Measurements from ENCODE around the gene PLP1.

PLP1 gene, protein sequence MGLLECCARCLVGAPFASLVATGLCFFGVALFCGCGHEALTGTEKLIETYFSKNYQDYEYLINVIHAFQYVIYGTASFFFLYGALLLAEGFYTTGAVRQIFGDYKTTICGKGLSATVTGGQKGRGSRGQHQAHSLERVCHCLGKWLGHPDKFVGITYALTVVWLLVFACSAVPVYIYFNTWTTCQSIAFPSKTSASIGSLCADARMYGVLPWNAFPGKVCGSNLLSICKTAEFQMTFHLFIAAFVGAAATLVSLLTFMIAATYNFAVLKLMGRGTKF

DNA sequence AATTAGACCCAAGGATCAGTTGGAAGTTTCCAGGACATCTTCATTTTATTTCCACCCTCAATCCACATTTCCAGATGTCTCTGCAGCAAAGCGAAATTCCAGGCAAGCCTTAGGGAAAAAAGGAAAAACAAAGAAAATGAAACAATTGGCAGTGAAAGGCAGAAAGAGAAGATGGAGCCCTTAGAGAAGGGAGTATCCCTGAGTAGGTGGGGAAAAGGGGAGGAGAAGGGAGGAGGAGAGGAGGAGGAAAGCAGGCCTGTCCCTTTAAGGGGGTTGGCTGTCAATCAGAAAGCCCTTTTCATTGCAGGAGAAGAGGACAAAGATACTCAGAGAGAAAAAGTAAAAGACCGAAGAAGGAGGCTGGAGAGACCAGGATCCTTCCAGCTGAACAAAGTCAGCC lies at the start of gene PLP1:
Gene PLP1, plus strand, starts transcription at position 295 of the 400 bp plus-strand sequence. CDS start 156 bp downstream, outside the sequence.
- no peaks in the 10 kb centered on the region for H3K27me3 Mint-ChIP-seq (ENCODE audit: low read depth)
- H3K9me3 Mint-ChIP-seq = no peaks in the 10 kb centered on the region
- no peaks in the 10 kb centered on the region for H3K4me1 Mint-ChIP-seq (ENCODE audit: low read depth)
- no peak within 1 kb of the TSS for H3K4me3 Mint-ChIP-seq
- no peak for DNase-seq (ENCODE audit: low spot score)
- H3K27ac Mint-ChIP-seq = no peak within 1 kb of the TSS
- H3K36me3 Mint-ChIP-seq (ENCODE audit: low read depth) = no peaks in the 10 kb centered on the region

DNA sequence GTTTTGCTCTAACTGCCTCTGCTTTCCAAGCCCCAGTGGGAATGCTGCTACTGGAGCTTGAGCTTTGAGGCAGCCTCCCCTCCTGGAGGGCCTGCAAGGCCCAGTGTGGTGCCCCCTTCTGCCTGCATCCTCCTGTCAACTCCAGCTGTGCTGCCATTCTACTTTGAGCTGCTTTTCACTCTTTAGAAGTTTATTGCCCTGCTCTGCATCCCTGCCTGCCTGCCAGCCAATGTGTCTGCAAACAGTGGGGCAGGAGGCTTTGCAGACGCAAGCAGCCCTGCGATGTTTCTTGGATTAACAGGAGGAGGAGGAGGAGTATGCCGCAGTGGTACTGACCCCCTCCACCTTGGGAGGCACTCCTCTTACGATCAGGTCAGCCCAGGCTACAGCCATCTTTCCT lies 49.5 kb upstream of the PLP1 start:
- Mint-ChIP-seq H3K9me3 (no peaks in the 10 kb centered on the region), H3K4me1 (ENCODE audit: low read depth) (peaks cover 4% of the 10 kb centered on the region), H3K27ac (no peak overlapping the region), H3K27me3 (ENCODE audit: low read depth) (peaks cover 3% of the 10 kb centered on the region), H3K36me3 (ENCODE audit: low read depth) (no peaks in the 10 kb centered on the region), H3K4me3 (no peak overlapping the region)
- DNase-seq (ENCODE audit: low spot score) = no peak

DNA sequence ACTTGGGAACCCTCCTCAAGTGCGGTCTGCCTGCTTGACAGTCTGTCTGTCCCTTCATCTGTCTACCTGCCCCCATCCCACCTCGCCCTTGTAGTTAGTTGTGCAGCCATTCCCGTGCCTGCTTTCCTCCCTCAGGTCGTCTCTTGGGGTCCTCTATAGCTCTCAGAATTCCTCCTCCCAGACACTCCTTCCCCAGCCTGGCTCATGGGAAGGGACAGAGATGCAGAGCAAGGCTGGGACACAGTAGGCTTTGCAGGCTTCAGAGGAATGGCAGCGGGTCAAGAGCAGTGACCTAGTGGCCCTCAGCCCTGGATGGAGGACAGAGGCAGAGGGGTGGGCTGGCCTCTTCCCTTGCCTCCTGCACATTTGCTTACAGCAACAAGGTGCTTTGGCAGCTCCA lies 47.6 kb upstream of the PLP1 start:
- Mint-ChIP-seq H3K4me1 (ENCODE audit: low read depth) (peaks cover 6% of the 10 kb centered on the region), H3K27ac (no peak overlapping the region), H3K27me3 (ENCODE audit: low read depth) (peaks cover 4% of the 10 kb centered on the region), H3K36me3 (ENCODE audit: low read depth) (no peaks in the 10 kb centered on the region), H3K4me3 (no peak overlapping the region), H3K9me3 (no peaks in the 10 kb centered on the region)
- no peak for DNase-seq (ENCODE audit: low spot score)

DNA sequence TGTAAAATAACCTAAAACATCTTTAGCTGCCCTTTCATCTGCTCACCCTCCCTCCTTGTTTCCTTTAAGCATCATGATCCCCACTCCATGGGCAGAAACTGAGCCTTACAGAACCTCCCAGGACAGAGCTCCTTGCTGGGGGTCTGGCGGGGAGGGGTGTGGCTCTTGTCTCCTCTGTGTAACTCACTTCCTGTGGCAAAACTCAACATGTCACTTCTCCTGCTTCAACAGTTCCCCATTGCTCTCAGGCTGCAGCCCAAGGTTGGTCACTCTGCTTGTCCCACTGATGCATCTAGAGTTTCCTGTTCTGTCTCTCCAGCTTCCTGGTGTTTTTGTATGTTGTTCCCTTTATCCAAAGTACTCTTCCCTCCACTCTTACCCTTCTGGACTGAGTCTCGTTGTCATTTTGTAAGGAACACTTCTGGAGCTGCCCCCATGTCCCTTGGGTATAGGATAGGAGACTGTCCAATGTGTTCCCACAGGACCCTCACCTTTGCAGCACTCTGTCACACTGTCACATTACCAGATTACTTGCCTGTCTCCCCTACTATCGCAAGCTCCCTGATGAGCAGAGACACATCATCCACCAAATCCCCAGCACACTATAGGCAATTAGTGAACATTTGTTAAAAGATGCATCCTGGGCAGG lies 46.4 kb upstream of the PLP1 start:
- H3K36me3 Mint-ChIP-seq (ENCODE audit: low read depth) = no peaks in the 10 kb centered on the region
- H3K4me3 Mint-ChIP-seq = no peak overlapping the region
- peaks cover 10% of the 10 kb centered on the region for H3K4me1 Mint-ChIP-seq (ENCODE audit: low read depth)
- no peak for DNase-seq (ENCODE audit: low spot score)
- H3K27me3 Mint-ChIP-seq (ENCODE audit: low read depth) = peaks cover 4% of the 10 kb centered on the region
- no peaks in the 10 kb centered on the region for H3K9me3 Mint-ChIP-seq
- H3K27ac Mint-ChIP-seq = no peak overlapping the region

DNA sequence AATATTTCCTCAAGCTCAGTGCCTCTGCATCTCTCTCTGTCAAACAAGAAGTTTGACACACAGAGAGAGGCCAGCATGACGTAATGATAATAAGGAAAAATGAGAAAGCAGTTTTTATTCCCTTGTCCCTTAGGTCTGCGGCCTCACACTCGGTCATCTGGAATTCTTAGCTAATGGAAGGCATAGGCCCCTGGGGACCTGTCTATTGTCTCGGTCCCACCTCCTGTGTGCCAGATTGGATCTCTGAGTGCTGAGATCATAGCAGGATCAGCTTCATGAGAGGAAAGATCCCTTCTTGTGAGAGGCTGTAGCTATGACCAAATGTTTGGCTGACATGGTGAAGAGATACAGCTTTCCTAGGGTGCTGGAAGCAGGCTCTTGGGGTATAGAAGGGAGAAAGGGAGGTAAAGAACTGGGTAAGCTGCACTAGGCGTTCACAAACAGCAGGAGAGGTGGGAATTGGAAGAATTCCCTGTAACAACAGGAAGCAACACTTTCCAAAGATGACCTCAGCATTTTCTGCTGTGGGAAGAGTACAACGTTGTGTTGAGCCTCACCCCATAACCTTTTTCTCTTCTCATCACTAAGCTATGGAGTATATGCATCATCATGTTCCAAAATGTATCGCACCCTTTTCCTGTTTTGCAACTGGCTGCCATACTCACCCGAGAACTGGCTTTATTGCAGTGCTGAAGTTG lies 45.7 kb upstream of the PLP1 start:
- peaks cover 10% of the 10 kb centered on the region for H3K4me1 Mint-ChIP-seq (ENCODE audit: low read depth)
- no peaks in the 10 kb centered on the region for H3K9me3 Mint-ChIP-seq
- no peak overlapping the region for H3K27ac Mint-ChIP-seq
- H3K27me3 Mint-ChIP-seq (ENCODE audit: low read depth) = peaks cover 4% of the 10 kb centered on the region
- H3K4me3 Mint-ChIP-seq = no peak overlapping the region
- no peak for DNase-seq (ENCODE audit: low spot score)
- no peaks in the 10 kb centered on the region for H3K36me3 Mint-ChIP-seq (ENCODE audit: low read depth)

DNA sequence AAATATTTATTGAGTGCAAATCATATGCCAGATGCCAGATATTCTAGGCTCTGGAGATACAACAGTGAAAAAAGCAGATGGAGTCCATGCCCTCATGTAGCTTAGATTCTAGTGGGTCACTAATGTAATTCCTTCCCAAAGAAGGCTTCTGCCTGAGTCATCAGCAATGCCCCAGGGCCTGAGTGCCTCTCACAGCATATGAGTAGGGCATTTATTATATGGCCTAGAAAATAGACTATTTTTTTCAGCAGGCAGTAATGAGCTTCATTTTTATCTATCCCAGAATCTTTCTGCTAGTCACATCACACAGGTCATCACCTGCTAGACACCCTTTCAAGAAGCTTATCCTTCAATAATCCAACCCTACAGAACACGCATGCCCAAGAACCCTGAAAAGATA lies 43.6 kb upstream of the PLP1 start:
- Mint-ChIP-seq H3K9me3 (no peaks in the 10 kb centered on the region), H3K36me3 (ENCODE audit: low read depth) (no peaks in the 10 kb centered on the region), H3K4me1 (ENCODE audit: low read depth) (peaks cover 10% of the 10 kb centered on the region), H3K4me3 (no peak overlapping the region), H3K27me3 (ENCODE audit: low read depth) (peaks cover 4% of the 10 kb centered on the region), H3K27ac (no peak overlapping the region)
- no peak for DNase-seq (ENCODE audit: low spot score)

DNA sequence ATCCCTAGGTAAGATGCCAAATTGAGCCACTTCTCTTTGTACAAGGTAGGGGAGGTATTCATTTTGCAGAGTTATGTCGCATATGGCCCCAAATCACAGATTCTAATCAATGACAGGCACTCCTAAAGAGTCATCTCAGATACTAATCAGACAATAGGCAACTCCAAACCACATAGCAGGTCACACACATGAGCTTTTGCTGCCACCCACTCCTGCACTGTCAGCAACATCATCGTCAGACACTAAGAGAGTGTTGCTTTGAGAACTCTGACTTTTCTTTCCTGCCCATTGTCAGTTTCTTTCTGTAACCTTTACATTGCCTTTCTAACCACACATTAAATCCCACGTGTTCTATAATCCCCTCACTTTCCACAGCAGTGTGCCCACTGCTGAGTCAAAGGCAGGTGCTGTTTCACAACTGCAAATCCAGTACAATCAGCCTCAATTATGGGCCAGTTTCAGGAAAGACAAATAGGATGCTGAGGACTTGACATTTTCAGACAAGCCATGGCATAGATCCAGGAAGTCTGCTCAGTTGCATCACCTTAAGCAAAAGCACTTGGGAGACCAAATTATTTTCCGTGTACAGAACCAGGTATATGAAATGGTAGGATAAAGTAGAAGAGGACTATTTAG lies 42.4 kb upstream of the PLP1 start:
- Mint-ChIP-seq H3K4me3 (no peak overlapping the region), H3K4me1 (ENCODE audit: low read depth) (peaks cover 10% of the 10 kb centered on the region), H3K27ac (no peak overlapping the region), H3K9me3 (no peaks in the 10 kb centered on the region), H3K36me3 (ENCODE audit: low read depth) (no peaks in the 10 kb centered on the region), H3K27me3 (ENCODE audit: low read depth) (peaks cover 4% of the 10 kb centered on the region)
- peak; percentile 35 for DNase-seq (ENCODE audit: low spot score)

DNA sequence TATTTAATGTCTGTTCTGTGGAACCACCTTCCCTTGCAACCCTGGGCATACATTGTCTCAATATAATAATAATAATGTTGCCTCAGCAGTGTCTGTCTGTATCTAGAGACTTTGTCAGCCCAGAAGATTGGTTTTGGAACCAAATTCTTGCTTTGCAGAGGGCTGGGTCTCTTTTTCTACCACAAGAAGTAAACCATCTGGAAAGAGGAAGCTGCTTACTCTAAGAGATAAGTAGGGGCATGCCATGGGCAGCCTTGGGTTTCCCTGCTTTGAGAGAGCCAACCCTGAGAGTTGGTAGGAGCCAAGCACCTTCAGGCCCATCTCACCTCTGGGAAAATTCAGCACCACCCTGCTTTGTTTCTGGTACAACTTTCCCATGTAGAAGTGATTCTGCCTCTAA lies 38.9 kb upstream of the PLP1 start:
- H3K4me1 Mint-ChIP-seq (ENCODE audit: low read depth) = peaks cover 6% of the 10 kb centered on the region

DNA sequence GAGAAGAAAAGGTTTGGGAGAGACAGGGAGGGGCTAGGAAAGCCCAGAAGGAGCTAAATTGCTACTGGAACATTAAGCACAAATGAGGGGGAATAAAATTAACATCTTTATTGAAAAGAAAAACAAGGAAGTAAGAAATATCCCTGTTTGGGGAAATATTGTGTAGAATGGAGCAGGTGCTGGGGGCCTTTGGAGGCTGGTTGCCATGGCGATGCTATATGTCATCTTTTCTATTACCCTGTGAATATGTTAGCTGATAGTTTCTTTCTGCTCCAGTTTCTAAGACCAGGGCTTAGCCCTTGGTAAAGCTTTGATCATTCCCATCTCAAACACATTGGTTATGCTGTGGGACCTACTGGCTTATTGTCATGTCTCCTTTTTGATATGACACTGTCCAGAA lies 37.2 kb upstream of the PLP1 start:
- no peaks in the 10 kb centered on the region for H3K36me3 Mint-ChIP-seq (ENCODE audit: low read depth)
- H3K9me3 Mint-ChIP-seq = no peaks in the 10 kb centered on the region
- no peak overlapping the region for H3K27ac Mint-ChIP-seq
- H3K4me3 Mint-ChIP-seq = no peak overlapping the region
- no peaks in the 10 kb centered on the region for H3K27me3 Mint-ChIP-seq (ENCODE audit: low read depth)
- no peak for DNase-seq (ENCODE audit: low spot score)
- peaks cover under 1% of the 10 kb centered on the region for H3K4me1 Mint-ChIP-seq (ENCODE audit: low read depth)

More for the DNA sequence above, 38.9 kb upstream of the PLP1 start:
- DNase-seq (ENCODE audit: low spot score) = no peak
- Mint-ChIP-seq H3K36me3 (ENCODE audit: low read depth) (no peaks in the 10 kb centered on the region), H3K9me3 (no peaks in the 10 kb centered on the region), H3K27me3 (ENCODE audit: low read depth) (no peaks in the 10 kb centered on the region), H3K4me3 (no peak overlapping the region), H3K27ac (no peak overlapping the region)

DNA sequence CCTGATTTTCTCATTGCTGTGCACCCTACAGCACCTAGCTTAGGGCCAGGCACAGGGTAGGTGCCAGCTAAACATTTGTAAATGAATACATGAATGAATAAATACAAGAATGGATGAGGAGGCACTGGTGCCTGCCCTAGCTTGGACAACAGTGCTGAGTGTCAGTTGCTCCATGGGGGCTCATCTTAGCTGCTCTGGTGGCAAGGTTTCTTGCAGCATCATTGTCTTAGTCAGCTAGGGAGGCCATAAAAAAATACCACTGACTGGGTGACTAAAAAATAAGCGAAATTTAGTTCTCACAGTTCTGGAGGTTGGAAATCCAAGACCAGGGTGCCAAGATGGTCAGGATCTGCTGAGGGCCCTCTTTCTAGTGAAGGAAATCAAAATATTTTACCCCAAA lies 34.8 kb upstream of the PLP1 start:
- H3K27ac Mint-ChIP-seq = no peak overlapping the region
- H3K4me1 Mint-ChIP-seq (ENCODE audit: low read depth) = no peaks in the 10 kb centered on the region
- H3K4me3 Mint-ChIP-seq = no peak overlapping the region
- H3K27me3 Mint-ChIP-seq (ENCODE audit: low read depth) = no peaks in the 10 kb centered on the region
- H3K9me3 Mint-ChIP-seq = no peaks in the 10 kb centered on the region
- no peaks in the 10 kb centered on the region for H3K36me3 Mint-ChIP-seq (ENCODE audit: low read depth)
- DNase-seq (ENCODE audit: low spot score) = no peak

DNA sequence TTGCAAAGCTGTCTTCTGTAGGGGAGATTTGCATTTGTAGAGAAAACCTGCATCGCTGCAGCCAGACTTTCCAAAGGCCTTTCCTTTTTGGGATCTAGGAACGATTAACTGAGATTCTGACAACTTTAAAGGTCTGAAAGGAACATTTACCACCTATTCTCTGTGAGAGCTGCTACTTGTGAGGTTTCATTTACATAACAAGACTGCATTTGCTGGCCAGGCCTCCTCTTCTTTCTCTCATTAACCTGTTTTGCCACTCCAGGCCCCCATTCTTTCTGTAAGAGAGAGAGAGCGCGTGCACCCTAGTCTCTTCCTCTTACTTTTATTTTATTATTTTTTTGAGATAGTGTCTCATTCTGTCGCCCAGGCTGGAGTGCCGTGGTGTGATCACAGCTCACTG lies 34.3 kb upstream of the PLP1 start:
- H3K4me1 Mint-ChIP-seq (ENCODE audit: low read depth) = no peaks in the 10 kb centered on the region
- no peak overlapping the region for H3K27ac Mint-ChIP-seq
- H3K9me3 Mint-ChIP-seq = no peaks in the 10 kb centered on the region
- H3K36me3 Mint-ChIP-seq (ENCODE audit: low read depth) = no peaks in the 10 kb centered on the region
- no peaks in the 10 kb centered on the region for H3K27me3 Mint-ChIP-seq (ENCODE audit: low read depth)
- no peak overlapping the region for H3K4me3 Mint-ChIP-seq
- DNase-seq (ENCODE audit: low spot score) = no peak

DNA sequence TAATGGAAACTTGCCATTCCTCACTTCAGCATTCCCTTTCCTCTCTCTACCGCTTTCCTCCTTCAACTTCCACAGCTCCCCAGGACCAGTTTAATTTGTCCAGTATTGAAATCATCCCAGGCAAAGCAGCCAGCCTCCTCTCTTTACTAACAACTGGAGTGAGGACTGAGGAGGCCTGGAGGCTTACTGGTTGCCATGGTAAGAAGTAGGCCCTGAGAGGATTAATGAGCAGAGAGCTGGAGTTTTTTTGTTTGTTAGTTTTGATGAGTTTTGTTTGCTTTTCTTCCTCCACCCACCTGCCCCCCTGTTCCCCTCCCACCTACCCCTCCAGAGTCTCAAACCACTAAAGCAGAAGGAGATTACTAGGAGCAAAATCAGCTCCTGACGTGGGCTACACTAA lies 29.5 kb upstream of the PLP1 start:
- no peaks in the 10 kb centered on the region for H3K9me3 Mint-ChIP-seq
- DNase-seq (ENCODE audit: low spot score) = no peak
- H3K4me1 Mint-ChIP-seq (ENCODE audit: low read depth) = no peaks in the 10 kb centered on the region
- H3K27me3 Mint-ChIP-seq (ENCODE audit: low read depth) = no peaks in the 10 kb centered on the region
- H3K36me3 Mint-ChIP-seq (ENCODE audit: low read depth) = no peaks in the 10 kb centered on the region
- H3K27ac Mint-ChIP-seq = no peak overlapping the region
- no peak overlapping the region for H3K4me3 Mint-ChIP-seq

DNA sequence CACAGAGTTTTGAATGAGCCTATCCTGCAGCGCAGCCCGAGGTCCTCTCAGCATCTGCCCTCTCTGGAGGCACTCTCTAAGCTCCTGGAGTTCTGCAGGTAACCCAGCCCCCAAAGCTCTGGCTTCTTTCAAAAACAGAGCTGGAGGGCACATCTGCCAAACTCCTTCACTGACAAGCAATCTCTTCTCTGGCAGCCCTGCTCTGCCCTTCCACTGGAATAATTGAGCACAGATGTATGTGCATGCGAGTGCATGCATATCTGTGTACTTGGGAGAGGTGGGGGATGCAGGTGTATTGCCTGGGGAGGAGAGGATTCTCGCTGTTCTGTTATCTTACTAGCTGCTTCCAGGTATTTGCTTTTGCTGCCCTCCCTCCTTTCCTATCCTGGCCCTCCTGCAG lies 22.2 kb upstream of the PLP1 start:
- Mint-ChIP-seq H3K27me3 (ENCODE audit: low read depth) (no peaks in the 10 kb centered on the region), H3K27ac (no peak overlapping the region)
- DNase-seq (ENCODE audit: low spot score) = no peak

DNA sequence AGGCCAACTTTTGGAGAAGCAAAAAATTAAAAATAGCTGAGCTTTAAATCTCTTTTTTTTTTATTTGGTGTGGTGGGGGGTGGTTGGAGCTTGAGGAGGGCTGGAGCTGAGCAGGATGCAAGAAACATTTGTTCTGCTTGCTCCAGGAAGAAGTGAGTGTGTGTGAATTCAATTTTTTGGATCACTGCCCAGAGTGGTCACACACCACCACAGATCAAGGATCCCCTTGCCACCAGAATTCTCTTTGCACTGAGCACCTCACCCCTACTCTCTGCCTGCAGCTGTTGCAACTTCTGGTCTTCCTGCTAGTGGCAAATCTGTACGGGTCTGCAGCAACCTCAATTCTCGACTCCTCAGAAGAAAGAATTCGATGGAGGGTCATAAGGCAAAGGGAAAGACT lies 19.9 kb upstream of the PLP1 start:
- no peaks in the 10 kb centered on the region for H3K9me3 Mint-ChIP-seq
- no peaks in the 10 kb centered on the region for H3K4me1 Mint-ChIP-seq (ENCODE audit: low read depth)
- H3K27ac Mint-ChIP-seq = no peak overlapping the region

More for the DNA sequence above, 22.2 kb upstream of the PLP1 start:
- no peaks in the 10 kb centered on the region for H3K9me3 Mint-ChIP-seq
- no peaks in the 10 kb centered on the region for H3K4me1 Mint-ChIP-seq (ENCODE audit: low read depth)
- H3K4me3 Mint-ChIP-seq = no peak overlapping the region
- no peaks in the 10 kb centered on the region for H3K36me3 Mint-ChIP-seq (ENCODE audit: low read depth)

More for the DNA sequence above, 19.9 kb upstream of the PLP1 start:
- DNase-seq (ENCODE audit: low spot score) = no peak
- no peak overlapping the region for H3K4me3 Mint-ChIP-seq
- H3K36me3 Mint-ChIP-seq (ENCODE audit: low read depth) = no peaks in the 10 kb centered on the region
- H3K27me3 Mint-ChIP-seq (ENCODE audit: low read depth) = no peaks in the 10 kb centered on the region
